HepG2 (cell line): ENCODE results near the gene MAP3K9. TPM values are rescaled to one million over a fixed set of nuclear protein-coding genes. Genes with fewer than 3 reads are reported as not detected.

Experiments
- BCL6 ChIP-seq: IDR thresholded peaks from 2 replicates; pipeline ENCODE4 v1.6.1; 2016; ENCODE audit warnings: missing genetic modification reagents, missing compliant biosample characterization
- CC2D1A ChIP-seq: sonication (generic); formaldehyde crosslinking; IDR thresholded peaks from 2 replicates; pipeline ENCODE4 v1.8.1; 2023; ENCODE audit warnings: mild to moderate bottlenecking, missing genetic modification reagents
- CEBPB ChIP-seq: IDR thresholded peaks from 2 replicates; pipeline ENCODE4 v1.6.1; 2011; ENCODE audit warnings: low read depth, low read length, improper control_type of control experiment, borderline replicate concordance
- DPF2 ChIP-seq: sonication (generic); formaldehyde crosslinking; IDR thresholded peaks from 2 replicates; pipeline ENCODE4 v1.4.0; 2020; ENCODE audit warnings: mild to moderate bottlenecking, low read depth, missing genetic modification reagents, borderline replicate concordance
- GFI1 ChIP-seq: sonication (generic); formaldehyde crosslinking; IDR thresholded peaks from 2 replicates; pipeline ENCODE4 v1.5.0; 2020; ENCODE audit warnings: missing genetic modification reagents, mild to moderate bottlenecking, borderline replicate concordance
- IRX3 ChIP-seq: sonication (generic); formaldehyde crosslinking; IDR thresholded peaks from 2 replicates; pipeline ENCODE4 v1.8.1; 2023; ENCODE audit warnings: mild to moderate bottlenecking, low read depth, missing genetic modification reagents, borderline replicate concordance
- SALL1 ChIP-seq: sonication (generic); formaldehyde crosslinking; IDR thresholded peaks from 2 replicates; pipeline ENCODE4 v1.8.0; 2022; ENCODE audit warnings: mild to moderate bottlenecking, missing genetic modification reagents
- TBL1XR1 ChIP-seq: fragments of 150-350 bp; IDR thresholded peaks from 2 replicates; pipeline ENCODE4 v1.6.1; 2014; ENCODE audit warnings: borderline replicate concordance, low read length; ENCODE audit not compliant: partially characterized antibody
- TBX2 ChIP-seq: sonication (generic); formaldehyde crosslinking; IDR thresholded peaks from 2 replicates; pipeline ENCODE4 v1.5.0; 2020; ENCODE audit warnings: missing genetic modification reagents, mild to moderate bottlenecking, borderline replicate concordance
- ZKSCAN8 ChIP-seq: IDR thresholded peaks from 2 replicates; pipeline ENCODE4 v1.6.1; 2016; ENCODE audit warnings: borderline replicate concordance, missing genetic modification reagents, missing compliant biosample characterization
- ZNF510 ChIP-seq: sonication (generic); formaldehyde crosslinking; IDR thresholded peaks from 2 replicates; pipeline ENCODE4 v1.4.0; 2020; ENCODE audit warnings: low read depth, mild to moderate bottlenecking, missing genetic modification reagents
- polyA plus RNA-seq, 8 experiments: library from polyadenylated mRNA; depleted of rRNA in 3 of 8; stranded (reverse) in 7 of 8; unstranded in 1 of 8; fragments of >200 nt; fragmentation: Illumina TruSeq in 4 of 8; extraction: Trizol in 4 of 8; gene quantifications; 2 replicates each; pipeline versions ENCODE4 v1.2.1 to v1.2.3, GENCODE V29; 2011 to 2016; ENCODE audit warnings: low read depth in 4 of 8, missing spikeins in 1 of 8, mixed read lengths in 1 of 8; ENCODE audit not compliant: insufficient read depth in 1 of 8
- total RNA-seq, 5 experiments: library from RNA; depleted of rRNA; stranded (reverse); fragments of >200 nt; fragmentation: Illumina TruSeq; extraction: Trizol; gene quantifications; 2 replicates each; pipeline ENCODE4 v1.2.3, GENCODE V29; 2016; ENCODE audit warnings: low read depth in 1 of 5
- TF ChIP-seq, protein P1 (sequence below), 2 experiments: sonication (generic) in 1 of 2; formaldehyde crosslinking in 1 of 2; IDR thresholded peaks; 2 replicates each; pipeline versions ENCODE4 v1.4.0 to v1.6.1; 2016 to 2020; ENCODE audit warnings: borderline replicate concordance in 1 of 2, low read depth in 1 of 2, mild to moderate bottlenecking in 1 of 2, missing genetic modification reagents in 1 of 2
- TF ChIP-seq, protein P2 (sequence below): sonication (generic); formaldehyde crosslinking; IDR thresholded peaks from 2 replicates; pipeline ENCODE4 v1.4.0; 2020; ENCODE audit warnings: missing genetic modification reagents
- TF ChIP-seq, protein P3 (sequence below): sonication (generic); formaldehyde crosslinking; IDR thresholded peaks from 2 replicates; pipeline ENCODE4 v1.5.1; 2020; ENCODE audit warnings: mild to moderate bottlenecking, missing genetic modification reagents, borderline replicate concordance
- TF ChIP-seq, protein P4 (sequence below): IDR thresholded peaks from 2 replicates; pipeline ENCODE4 v1.6.1; 2012; ENCODE audit warnings: low read depth, low read length, improper control_type of control experiment

Gene MAP3K9
- total and polyA plus RNA-seq, 2 of the 13 experiments (the other 11 are each of a cell fraction or from before 2014, with no cell fraction given): 4.3 to 4.5 TPM

DNA sequence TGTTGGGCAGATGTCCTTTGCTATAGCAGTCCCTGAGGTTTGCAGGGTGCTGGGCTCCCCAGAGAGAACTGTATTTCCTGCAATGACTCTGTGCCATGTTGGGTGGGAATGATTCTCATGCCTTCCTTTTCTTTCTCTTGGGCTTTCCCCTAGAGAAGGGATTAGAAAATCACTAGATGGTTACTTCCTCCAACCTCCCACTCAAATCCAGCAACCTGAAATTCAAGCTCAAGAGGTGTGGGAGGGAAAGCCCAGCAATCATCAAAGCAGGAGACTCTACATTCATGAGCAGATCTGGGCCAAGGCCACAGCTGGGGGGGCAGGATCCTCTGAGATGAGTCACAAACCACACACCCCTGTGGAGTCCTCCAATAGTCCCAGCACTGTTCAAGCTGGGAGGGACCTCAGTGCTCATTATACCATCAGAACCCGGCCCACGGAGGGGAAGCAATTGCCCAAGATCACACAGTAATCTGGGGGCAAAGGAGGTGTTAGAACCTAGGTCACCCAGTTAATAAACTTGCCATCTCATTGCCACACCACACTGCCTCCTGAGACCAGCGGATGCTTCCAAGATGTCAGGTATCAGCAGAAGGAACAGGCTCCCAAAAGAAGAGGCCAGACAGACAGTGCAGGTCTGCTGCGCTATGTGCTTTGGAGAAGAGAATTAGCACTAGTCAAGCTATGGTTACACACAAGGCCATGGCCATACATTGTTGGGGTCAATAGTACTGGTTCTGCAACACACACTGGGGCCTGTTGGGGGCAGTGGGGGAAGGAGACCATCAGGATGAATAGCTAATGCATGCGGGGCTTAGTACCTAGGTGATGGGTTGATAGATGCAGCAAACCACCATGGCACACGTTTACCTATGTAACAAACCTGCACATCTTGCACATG lies 101.9 kb downstream of the MAP3K9 start (continued):
- TF ChIP-seq, protein P1, sequence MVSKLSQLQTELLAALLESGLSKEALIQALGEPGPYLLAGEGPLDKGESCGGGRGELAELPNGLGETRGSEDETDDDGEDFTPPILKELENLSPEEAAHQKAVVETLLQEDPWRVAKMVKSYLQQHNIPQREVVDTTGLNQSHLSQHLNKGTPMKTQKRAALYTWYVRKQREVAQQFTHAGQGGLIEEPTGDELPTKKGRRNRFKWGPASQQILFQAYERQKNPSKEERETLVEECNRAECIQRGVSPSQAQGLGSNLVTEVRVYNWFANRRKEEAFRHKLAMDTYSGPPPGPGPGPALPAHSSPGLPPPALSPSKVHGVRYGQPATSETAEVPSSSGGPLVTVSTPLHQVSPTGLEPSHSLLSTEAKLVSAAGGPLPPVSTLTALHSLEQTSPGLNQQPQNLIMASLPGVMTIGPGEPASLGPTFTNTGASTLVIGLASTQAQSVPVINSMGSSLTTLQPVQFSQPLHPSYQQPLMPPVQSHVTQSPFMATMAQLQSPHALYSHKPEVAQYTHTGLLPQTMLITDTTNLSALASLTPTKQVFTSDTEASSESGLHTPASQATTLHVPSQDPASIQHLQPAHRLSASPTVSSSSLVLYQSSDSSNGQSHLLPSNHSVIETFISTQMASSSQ (IDR thresholded peaks at IDR 0.05; ENCODE audit: low read depth): peak; percentile 26; the same call in 1 of the 2 replicates
- TF ChIP-seq, protein P1 (CRISPR knock-in tag; IDR thresholded peaks at IDR 0.05; ENCODE audit: borderline replicate concordance): peak; percentile 71
- peak; percentile 63; the same call in 1 of the 2 replicates for TF ChIP-seq CEBPB
- peak; percentile 83 for TF ChIP-seq SALL1 (CRISPR knock-in tag)
- peak; percentile 68 for TF ChIP-seq TBX2
- TF ChIP-seq BCL6 (CRISPR knock-in tag): peak; percentile 73
- TF ChIP-seq, protein P2, sequence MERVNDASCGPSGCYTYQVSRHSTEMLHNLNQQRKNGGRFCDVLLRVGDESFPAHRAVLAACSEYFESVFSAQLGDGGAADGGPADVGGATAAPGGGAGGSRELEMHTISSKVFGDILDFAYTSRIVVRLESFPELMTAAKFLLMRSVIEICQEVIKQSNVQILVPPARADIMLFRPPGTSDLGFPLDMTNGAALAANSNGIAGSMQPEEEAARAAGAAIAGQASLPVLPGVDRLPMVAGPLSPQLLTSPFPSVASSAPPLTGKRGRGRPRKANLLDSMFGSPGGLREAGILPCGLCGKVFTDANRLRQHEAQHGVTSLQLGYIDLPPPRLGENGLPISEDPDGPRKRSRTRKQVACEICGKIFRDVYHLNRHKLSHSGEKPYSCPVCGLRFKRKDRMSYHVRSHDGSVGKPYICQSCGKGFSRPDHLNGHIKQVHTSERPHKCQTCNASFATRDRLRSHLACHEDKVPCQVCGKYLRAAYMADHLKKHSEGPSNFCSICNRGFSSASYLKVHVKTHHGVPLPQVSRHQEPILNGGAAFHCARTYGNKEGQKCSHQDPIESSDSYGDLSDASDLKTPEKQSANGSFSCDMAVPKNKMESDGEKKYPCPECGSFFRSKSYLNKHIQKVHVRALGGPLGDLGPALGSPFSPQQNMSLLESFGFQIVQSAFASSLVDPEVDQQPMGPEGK (CRISPR knock-in tag): peak; percentile 96
- no peak for TF ChIP-seq IRX3 (CRISPR knock-in tag)
- TF ChIP-seq TBL1XR1: peak; percentile 84
- TF ChIP-seq CC2D1A (CRISPR knock-in tag): no peak
- TF ChIP-seq, protein P3, sequence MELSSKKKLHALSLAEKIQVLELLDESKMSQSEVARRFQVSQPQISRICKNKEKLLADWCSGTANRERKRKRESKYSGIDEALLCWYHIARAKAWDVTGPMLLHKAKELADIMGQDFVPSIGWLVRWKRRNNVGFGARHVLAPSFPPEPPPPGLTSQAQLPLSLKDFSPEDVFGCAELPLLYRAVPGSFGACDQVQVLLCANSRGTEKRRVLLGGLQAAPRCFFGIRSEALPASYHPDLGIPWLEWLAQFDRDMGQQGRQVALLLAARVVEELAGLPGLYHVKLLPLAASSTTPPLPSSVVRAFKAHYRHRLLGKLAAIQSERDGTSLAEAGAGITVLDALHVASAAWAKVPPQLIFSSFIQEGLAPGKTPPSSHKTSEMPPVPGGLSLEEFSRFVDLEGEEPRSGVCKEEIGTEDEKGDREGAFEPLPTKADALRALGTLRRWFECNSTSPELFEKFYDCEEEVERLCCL (CRISPR knock-in tag): no peak
- TF ChIP-seq ZNF510 (CRISPR knock-in tag): no peak
- TF ChIP-seq GFI1 (CRISPR knock-in tag): peak; percentile 38; the same call in 1 of the 2 replicates
- peak; percentile 40; the same call in 1 of the 2 replicates for TF ChIP-seq DPF2 (CRISPR knock-in tag)
- TF ChIP-seq, protein P4, sequence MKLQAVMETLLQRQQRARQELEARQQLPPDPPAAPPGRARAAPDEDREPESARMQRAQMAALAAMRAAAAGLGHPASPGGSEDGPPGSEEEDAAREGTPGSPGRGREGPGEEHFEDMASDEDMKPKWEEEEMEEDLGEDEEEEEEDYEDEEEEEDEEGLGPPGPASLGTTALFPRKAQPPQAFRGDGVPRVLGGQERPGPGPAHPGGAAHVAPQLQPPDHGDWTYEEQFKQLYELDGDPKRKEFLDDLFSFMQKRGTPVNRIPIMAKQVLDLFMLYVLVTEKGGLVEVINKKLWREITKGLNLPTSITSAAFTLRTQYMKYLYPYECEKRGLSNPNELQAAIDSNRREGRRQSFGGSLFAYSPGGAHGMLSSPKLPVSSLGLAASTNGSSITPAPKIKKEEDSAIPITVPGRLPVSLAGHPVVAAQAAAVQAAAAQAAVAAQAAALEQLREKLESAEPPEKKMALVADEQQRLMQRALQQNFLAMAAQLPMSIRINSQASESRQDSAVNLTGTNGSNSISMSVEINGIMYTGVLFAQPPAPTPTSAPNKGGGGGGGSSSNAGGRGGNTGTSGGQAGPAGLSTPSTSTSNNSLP: peak; percentile 59; the same call in 1 of the 2 replicates
- TF ChIP-seq ZKSCAN8 (CRISPR knock-in tag): peak; percentile 67; the same call in 1 of the 2 replicates
